C4-2B (cell line): ENCODE results near the gene ERBB4.

ENCODE experiments used
- ZFX ChIP-seq: fragments of 450-650 bp; IDR thresholded peaks from 2 replicates; pipeline ENCODE4 v1.6.1; 2017
- TF ChIP-seq, protein P1 (sequence below): fragments of 450-650 bp; conservative IDR thresholded peaks from 2 replicates; pipeline ENCODE4 v1.5.1; 2017; ENCODE audit warnings: mild to moderate bottlenecking

DNA sequence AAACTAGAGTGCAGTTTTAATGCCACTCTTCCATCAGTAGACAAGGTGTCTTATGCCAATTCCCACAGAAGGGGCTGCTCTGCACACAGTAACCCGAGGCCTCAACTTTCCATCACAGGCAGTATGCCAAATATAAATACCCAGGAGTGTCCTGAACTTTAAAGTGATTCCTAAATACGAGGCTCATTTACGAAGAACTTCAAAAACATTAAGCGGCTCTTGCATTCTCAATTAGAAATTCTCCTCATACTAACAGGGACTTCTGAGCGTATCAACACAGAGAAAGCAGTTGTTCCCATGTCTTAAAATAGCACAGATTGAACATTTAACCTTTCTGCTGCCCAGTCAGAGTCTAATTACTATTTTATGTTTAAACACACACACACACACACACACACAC, 638.6 kb downstream of the ERBB4 start:
- TF ChIP-seq, protein P1, sequence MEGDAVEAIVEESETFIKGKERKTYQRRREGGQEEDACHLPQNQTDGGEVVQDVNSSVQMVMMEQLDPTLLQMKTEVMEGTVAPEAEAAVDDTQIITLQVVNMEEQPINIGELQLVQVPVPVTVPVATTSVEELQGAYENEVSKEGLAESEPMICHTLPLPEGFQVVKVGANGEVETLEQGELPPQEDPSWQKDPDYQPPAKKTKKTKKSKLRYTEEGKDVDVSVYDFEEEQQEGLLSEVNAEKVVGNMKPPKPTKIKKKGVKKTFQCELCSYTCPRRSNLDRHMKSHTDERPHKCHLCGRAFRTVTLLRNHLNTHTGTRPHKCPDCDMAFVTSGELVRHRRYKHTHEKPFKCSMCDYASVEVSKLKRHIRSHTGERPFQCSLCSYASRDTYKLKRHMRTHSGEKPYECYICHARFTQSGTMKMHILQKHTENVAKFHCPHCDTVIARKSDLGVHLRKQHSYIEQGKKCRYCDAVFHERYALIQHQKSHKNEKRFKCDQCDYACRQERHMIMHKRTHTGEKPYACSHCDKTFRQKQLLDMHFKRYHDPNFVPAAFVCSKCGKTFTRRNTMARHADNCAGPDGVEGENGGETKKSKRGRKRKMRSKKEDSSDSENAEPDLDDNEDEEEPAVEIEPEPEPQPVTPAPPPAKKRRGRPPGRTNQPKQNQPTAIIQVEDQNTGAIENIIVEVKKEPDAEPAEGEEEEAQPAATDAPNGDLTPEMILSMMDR: no peak
- no peak for TF ChIP-seq ZFX
